Endothelial cell of umbilical vein (primary cell): ENCODE measurements around the gene RANBP17. TPM values are rescaled to one million over a fixed set of nuclear protein-coding genes. Genes with fewer than 3 reads are reported as not detected.

Source experiments
- BruUV-seq: library from RNA; stranded (reverse); fragments of 400-500 nt; replicated peaks from 2 replicates; lab custom pipeline; 2021; lab: Mats Ljungman, UMichigan
- CTCF ChIA-PET: fragments of 300-600, 350-600 bp; sonication (Branson Sonifier 250); formaldehyde crosslinking; loops from one replicate; lab custom pipeline; 2021; ENCODE audit warnings: antibody characterized with exemption, inconsistent platforms; lab: Charles Lee
- POLR2A ChIA-PET: fragments of 300-600, 350-600 bp; sonication (Branson Sonifier 250); formaldehyde crosslinking; loops from one replicate; lab custom pipeline; 2021; ENCODE audit warnings: antibody characterized with exemption, inconsistent platforms; lab: Charles Lee
- DNase-seq: peaks from one replicate; pipeline ENCODE4 v3.0.0-alpha.2; 2011; ENCODE audit warnings: low read depth, low spot score
- FAIRE-seq: peaks from 2 replicates; lab custom pipeline; 2011; peaks lifted over from hg19 to GRCh38; lab: Jason Lieb, UNC
- H2AFZ ChIP-seq: 2 replicates; pipeline ENCODE4 v1.6.0; 2012; ENCODE audit warnings: low read depth, low read length, control low read depth, inconsistent platforms
- H3K27ac ChIP-seq: 2 replicates; pipeline ENCODE4 v1.5.1; 2011; ENCODE audit warnings: low read depth, mild to moderate bottlenecking, control low read depth, low read length, moderate library complexity; ENCODE audit not compliant: insufficient read depth
- H3K27me3 ChIP-seq, 2 experiments: 2 replicates each; pipeline versions ENCODE4 v1.6.0 to v1.6.1; 2011; ENCODE audit warnings: low read length in 2 of 2, mixed read lengths in 1 of 2; ENCODE audit not compliant: control insufficient read depth in 2 of 2, insufficient read depth in 2 of 2
- H3K36me3 ChIP-seq, 2 experiments: 2 replicates in 1 of 2; 3 replicates in 1 of 2; pipeline ENCODE4 v1.5.1; 2011; ENCODE audit warnings: low read length in 2 of 2, mild to moderate bottlenecking in 1 of 2, moderate library complexity in 1 of 2; ENCODE audit not compliant: control insufficient read depth in 2 of 2, insufficient read depth in 2 of 2; ENCODE audit errors: extremely low read depth in 1 of 2
- H3K4me1 ChIP-seq: 3 replicates; pipeline ENCODE4 v1.5.1; 2011; ENCODE audit warnings: mild to moderate bottlenecking, low read length; ENCODE audit not compliant: control insufficient read depth, insufficient read depth; ENCODE audit errors: extremely low read depth
- H3K4me2 ChIP-seq: 2 replicates; pipeline ENCODE4 v1.6.1; 2011; ENCODE audit warnings: low read length, control low read depth, mixed read lengths; ENCODE audit not compliant: insufficient read depth
- H3K4me3 ChIP-seq, 3 experiments: fragments of 200-600 bp in 1 of 3; sonication (generic), shearing (Covaris generic) in 1 of 3; replicated peaks in 1 of 3; 2 replicates each; pipeline ENCODE4 v1.5.1; 2011 to 2016; ENCODE audit warnings: control low read depth in 3 of 3, low read length in 3 of 3, mild to moderate bottlenecking in 2 of 3, inconsistent platforms in 1 of 3, low read depth in 1 of 3, moderate library complexity in 1 of 3; ENCODE audit not compliant: insufficient read depth in 1 of 3
- H3K79me2 ChIP-seq: 2 replicates; pipeline ENCODE4 v1.6.0; 2012; ENCODE audit warnings: low read length, inconsistent platforms; ENCODE audit not compliant: control insufficient read depth, insufficient read depth
- H3K9ac ChIP-seq: replicated peaks from 2 replicates; pipeline ENCODE3; 2011; ENCODE audit warnings: low read length, control low read depth; ENCODE audit not compliant: insufficient read depth; ENCODE audit errors: extremely low read depth
- H3K9me1 ChIP-seq: replicated peaks from 3 replicates; pipeline ENCODE4 v1.6.0; 2011; ENCODE audit warnings: mild to moderate bottlenecking, low read length; ENCODE audit not compliant: control insufficient read depth, insufficient read depth; ENCODE audit errors: extremely low read depth
- H3K9me3 ChIP-seq: replicated peaks from 2 replicates; pipeline ENCODE4 v1.5.1; 2012; ENCODE audit warnings: low read length, inconsistent platforms; ENCODE audit not compliant: control insufficient read depth, insufficient read depth
- H4K20me1 ChIP-seq: replicated peaks from 2 replicates; pipeline ENCODE3; 2011; ENCODE audit warnings: mild to moderate bottlenecking, low read length; ENCODE audit not compliant: control insufficient read depth, insufficient read depth; ENCODE audit errors: extremely low read depth
- EZH2 ChIP-seq: IDR thresholded peaks from 2 replicates; pipeline ENCODE4 v1.6.1; 2012; ENCODE audit warnings: borderline replicate concordance, low read depth, mild to moderate bottlenecking, moderate library complexity, low read length, inconsistent platforms; ENCODE audit not compliant: severe bottlenecking
- FOS ChIP-seq: IDR thresholded peaks from 2 replicates; pipeline ENCODE4 v1.6.1; 2011; ENCODE audit warnings: mild to moderate bottlenecking, low read length, moderate library complexity, borderline replicate concordance; ENCODE audit not compliant: insufficient read depth
- GATA2 ChIP-seq: IDR thresholded peaks from 2 replicates; pipeline ENCODE4 v1.7.0; 2011; ENCODE audit warnings: low read depth, mild to moderate bottlenecking, moderate library complexity, mixed read lengths, low read length; ENCODE audit not compliant: insufficient read length, insufficient read depth
- JUN ChIP-seq: IDR thresholded peaks from 2 replicates; pipeline ENCODE4 v1.6.1; 2011; ENCODE audit warnings: borderline replicate concordance, low read depth; ENCODE audit not compliant: insufficient read length, insufficient read depth
- MAX ChIP-seq: IDR thresholded peaks from 2 replicates; pipeline ENCODE4 v1.6.1; 2011; ENCODE audit not compliant: insufficient read depth, insufficient read length
- MYC ChIP-seq: IDR thresholded peaks from one replicate; pipeline ENCODE4 v1.6.1; 2011; ENCODE audit warnings: mild to moderate bottlenecking, low read depth, low read length
- POLR2A ChIP-seq: IDR thresholded peaks from 2 replicates; pipeline ENCODE4 v1.6.1; 2012; ENCODE audit warnings: low read depth, mild to moderate bottlenecking, control low read depth, low read length
- POLR2AphosphoS5 ChIP-seq: IDR thresholded peaks from 2 replicates; pipeline ENCODE4 v1.6.1; 2012; ENCODE audit warnings: low read depth, mild to moderate bottlenecking, control low read depth, low read length, moderate library complexity; ENCODE audit not compliant: insufficient read depth
- dilution Hi-C: fragments of 300-500 bp; cut with MboI; formaldehyde crosslinking; loops from one replicate; pipeline ENCODE4 v1.15.0; 2019; ENCODE audit warnings: low sequenced_read_pairs; ENCODE audit not compliant: extremely low pct_ligation_motif_present
- intact Hi-C: fragments of 100-400 bp; cut with micrococcal nuclease; formaldehyde crosslinking; loops from one replicate; pipeline ENCODE4 v1.10.0; 2022
- polyA plus RNA-seq, 4 experiments: library from polyadenylated mRNA; depleted of rRNA in 3 of 4; stranded (reverse) in 3 of 4; unstranded in 1 of 4; fragments of >200 nt; gene quantifications; 2 replicates each; pipeline versions ENCODE4 v1.2.1 to v1.2.3, GENCODE V29; 2011 to 2012; ENCODE audit warnings: missing spikeins in 1 of 4
- total RNA-seq: library from RNA; stranded (reverse); gene quantifications from 2 replicates; pipeline ENCODE4 v1.2.3, GENCODE V29; 2021
- TF ChIP-seq, protein P1 (sequence below), 2 donors: IDR thresholded peaks; 1 replicate in 1 of 2; 2 replicates in 1 of 2; pipeline ENCODE4 v1.5.1; 2011; ENCODE audit warnings: low read length in 2 of 2, mild to moderate bottlenecking in 2 of 2, moderate library complexity in 2 of 2, control low read depth in 1 of 2, inconsistent platforms in 1 of 2, low read depth in 1 of 2; ENCODE audit not compliant: insufficient read depth in 1 of 2; ENCODE audit errors: extremely low read depth in 1 of 2

Gene RANBP17
- total and polyA plus RNA-seq, 2 donors (not counting 3 experiments of a cell fraction or from before 2014, with no cell fraction given), result 5.6 to 13.6 TPM

- intact Hi-C loops (no loop called here), dilution Hi-C loops (no loop called here)
- Histone ChIP-seq H3K27me3 (peaks cover 46 to 63% of the 10 kb centered on the region in 2 experiments), H3K9me3 (no peaks in the 10 kb centered on the region), H3K36me3 (no peaks in the 10 kb centered on the region), H3K4me2 (no peak overlapping the region), H3K4me1 (no peaks in the 10 kb centered on the region), H4K20me1 (no peaks in the 10 kb centered on the region), H3K9ac (no peak overlapping the region), H3K27ac (no peak overlapping the region), H3K9me1 (no peaks in the 10 kb centered on the region), H2AFZ (no peak overlapping the region), H3K79me2 (no peaks in the 10 kb centered on the region), H3K4me3 (no peak overlapping the region)
- no peak for TF ChIP-seq EZH2
- DNase-seq, result no peak
- no peak for FAIRE-seq
- CTCF ChIA-PET, result interaction anchor here (0.8 to 2.4 kb wide), 3 partner anchors 11 to 19 kb away, joined by 3 to 6 read pairs (median 6); no protein-coding TSS in a partner anchor
- BruUV-seq, result no TSS peak
- POLR2A ChIA-PET, result no interaction called here
Measured at GRCh38 chr5:171323806-171324632, 462.2 kb downstream of the RANBP17 start.

DNA sequence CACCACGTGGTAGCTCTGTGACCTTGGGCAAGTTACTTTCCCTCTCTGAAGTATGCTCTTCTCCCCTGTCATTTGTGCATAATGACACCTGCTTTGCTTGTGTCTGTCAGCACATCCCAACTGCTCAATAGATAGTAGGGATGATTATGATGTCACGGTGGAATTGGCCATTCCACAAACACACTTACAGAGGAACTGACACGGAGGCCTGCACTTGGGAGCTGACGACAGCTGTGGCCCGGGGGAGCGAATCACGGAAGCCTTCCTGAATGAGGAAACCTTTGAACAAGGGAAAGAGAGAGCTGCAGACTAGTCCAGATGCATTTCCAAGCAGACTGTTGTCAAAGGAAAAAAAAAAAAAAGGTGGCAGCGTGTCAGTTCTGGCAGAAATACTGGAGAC lies 468.2 kb downstream of the RANBP17 start:
- no peak overlapping the region for H3K27ac ChIP-seq
- H3K9me1 ChIP-seq, result no peaks in the 10 kb centered on the region
- ChIA-PET CTCF (interaction anchor here (2.0 kb wide), 1 partner anchor 123 kb away, joined by 6 read pairs; no protein-coding TSS in a partner anchor), POLR2A (no interaction called here)
- no peaks in the 10 kb centered on the region for H3K4me1 ChIP-seq
- intact Hi-C loops (no loop called here), dilution Hi-C loops (no loop called here)
- no peak overlapping the region for H3K9ac ChIP-seq
- no peak overlapping the region for H2AFZ ChIP-seq
- no peak overlapping the region for H3K4me2 ChIP-seq
- H3K9me3 ChIP-seq, result no peaks in the 10 kb centered on the region
- DNase-seq (no peak), FAIRE-seq (no peak)
- H3K4me3 ChIP-seq, result no peak overlapping the region
- peaks cover 11 to 18% of the 10 kb centered on the region in 2 experiments for H3K27me3 ChIP-seq
- H4K20me1 ChIP-seq, result no peaks in the 10 kb centered on the region
- TF ChIP-seq JUN (no peak), FOS (no peak), POLR2A (no peak), EZH2 (no peak), GATA2 (no peak), POLR2AphosphoS5 (no peak), MYC (no peak), MAX (no peak)
- TF ChIP-seq, protein P1, sequence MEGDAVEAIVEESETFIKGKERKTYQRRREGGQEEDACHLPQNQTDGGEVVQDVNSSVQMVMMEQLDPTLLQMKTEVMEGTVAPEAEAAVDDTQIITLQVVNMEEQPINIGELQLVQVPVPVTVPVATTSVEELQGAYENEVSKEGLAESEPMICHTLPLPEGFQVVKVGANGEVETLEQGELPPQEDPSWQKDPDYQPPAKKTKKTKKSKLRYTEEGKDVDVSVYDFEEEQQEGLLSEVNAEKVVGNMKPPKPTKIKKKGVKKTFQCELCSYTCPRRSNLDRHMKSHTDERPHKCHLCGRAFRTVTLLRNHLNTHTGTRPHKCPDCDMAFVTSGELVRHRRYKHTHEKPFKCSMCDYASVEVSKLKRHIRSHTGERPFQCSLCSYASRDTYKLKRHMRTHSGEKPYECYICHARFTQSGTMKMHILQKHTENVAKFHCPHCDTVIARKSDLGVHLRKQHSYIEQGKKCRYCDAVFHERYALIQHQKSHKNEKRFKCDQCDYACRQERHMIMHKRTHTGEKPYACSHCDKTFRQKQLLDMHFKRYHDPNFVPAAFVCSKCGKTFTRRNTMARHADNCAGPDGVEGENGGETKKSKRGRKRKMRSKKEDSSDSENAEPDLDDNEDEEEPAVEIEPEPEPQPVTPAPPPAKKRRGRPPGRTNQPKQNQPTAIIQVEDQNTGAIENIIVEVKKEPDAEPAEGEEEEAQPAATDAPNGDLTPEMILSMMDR (IDR thresholded peaks at IDR 0.05; ENCODE audit: extremely low read depth in 1 of 2, insufficient read depth in 1 of 2, low read depth in 1 of 2, low read length in 2 of 2), result no peak
- BruUV-seq, result no TSS peak
- H3K79me2 ChIP-seq, result no peaks in the 10 kb centered on the region
- H3K36me3 ChIP-seq, result no peaks in the 10 kb centered on the region
